Stimulated activated CD4-positive, alpha-beta T cell treated with anti-CD3 and anti-CD28 coated beads, Interleukin-2, amount 100 ng/mL, for 4 hours (primary cell): ENCODE measurements around the gene CDK4.

Source experiments
- DNase-seq: peaks from one replicate; pipeline ENCODE4 v3.0.0-alpha.2; 2020; ENCODE audit warnings: low read depth

The CDK4 gene

GRCh38 chr12:57700317-57700716, 51.8 kb downstream of the CDK4 start:
- DNase-seq: no peak

DNA sequence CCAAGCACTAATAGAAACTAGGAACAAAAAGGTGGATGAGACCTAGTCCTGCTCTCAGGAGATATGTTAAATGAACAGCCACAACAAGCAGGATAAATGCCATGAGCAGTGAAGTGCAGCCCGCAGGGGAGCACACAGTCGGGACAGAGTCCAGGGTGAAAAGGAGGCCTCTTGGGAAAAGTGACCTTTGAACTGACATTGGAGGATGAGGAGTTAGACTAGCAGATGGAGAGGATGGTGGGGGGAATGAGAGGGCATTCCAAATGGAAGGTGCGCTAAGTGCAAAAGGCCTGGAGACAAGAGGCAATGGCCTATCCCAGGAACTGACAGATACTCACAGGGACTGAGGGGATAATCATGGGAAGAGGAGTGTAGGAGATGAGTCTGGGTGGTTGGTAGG, 53.7 kb downstream of the CDK4 start:
- DNase-seq: no peak
